Coronary artery (tissue), 2 donors: ENCODE data around the gene SYT6.

Source experiments
- DNase-seq: peaks from one replicate; pipeline ENCODE4 v3.0.0-alpha.2; 2017; ENCODE audit warnings: low spot score
- H3K27ac ChIP-seq, 2 donors: fragments of 200-600 bp; sonication (generic); one replicate each; pipeline ENCODE4 v1.5.1; 2016 to 2019
- H3K4me3 ChIP-seq: fragments of 200-600 bp; sonication (generic); 2 replicates; pipeline ENCODE4 v1.5.1; 2016; ENCODE audit warnings: mild to moderate bottlenecking, moderate library complexity
- CTCF ChIP-seq: fragments of 200-600 bp; sonication (generic); IDR thresholded peaks from one replicate; pipeline ENCODE4 v1.5.1; 2019; ENCODE audit warnings: antibody characterized with exemption

SYT6 gene

GRCh38 chr1:114145504-114146151, 8.0 kb downstream of the SYT6 start:
- H3K27ac ChIP-seq, result no peak overlapping the region
- no peak overlapping the region for H3K4me3 ChIP-seq
- no peak for TF ChIP-seq CTCF
- no peak for DNase-seq

GRCh38 chr1:114144016-114144415, 9.7 kb downstream of the SYT6 start:
- H3K27ac ChIP-seq, result no peak overlapping the region
- no peak overlapping the region for H3K4me3 ChIP-seq
- DNase-seq, result no peak
- no peak for TF ChIP-seq CTCF

- Histone ChIP-seq H3K27ac (no peak overlapping the region), H3K4me3 (no peak overlapping the region)
- TF ChIP-seq CTCF, result no peak
- no peak for DNase-seq
Measured at GRCh38 chr1:114139540-114139939, 14.1 kb downstream of the SYT6 start.

- DNase-seq, result no peak
- Histone ChIP-seq H3K4me3 (no peak overlapping the region), H3K27ac (no peak overlapping the region)
- TF ChIP-seq CTCF, result no peak
Measured at GRCh38 chr1:114137497-114137896, 16.2 kb downstream of the SYT6 start.

- TF ChIP-seq CTCF, result no peak
- H3K4me3 ChIP-seq, result no peak overlapping the region
- DNase-seq, result no peak
- H3K27ac ChIP-seq, result no peak overlapping the region
Measured at GRCh38 chr1:114135786-114136185, 17.9 kb downstream of the SYT6 start.

GRCh38 chr1:114134518-114134917, 19.2 kb downstream of the SYT6 start:
- no peak for DNase-seq
- TF ChIP-seq CTCF, result no peak

GRCh38 chr1:114133129-114133528, 20.5 kb downstream of the SYT6 start:
- no peak for DNase-seq
- no peak for TF ChIP-seq CTCF
- H3K4me3 ChIP-seq, result no peak overlapping the region
- no peak overlapping the region for H3K27ac ChIP-seq

More at GRCh38 chr1:114134518-114134917, 19.2 kb downstream of the SYT6 start:
- Histone ChIP-seq H3K27ac (no peak overlapping the region), H3K4me3 (no peak overlapping the region)
